Body of pancreas (tissue), 4 donors: ENCODE data around the gene LTK.

ENCODE experiments used
- POLR2A ChIP-seq, 3 donors: fragments of 450-650 bp; IDR thresholded peaks; one replicate each; pipeline ENCODE4 v1.6.1; 2016; ENCODE audit warnings: antibody characterized with exemption in 3 of 3, mild to moderate bottlenecking in 2 of 3
- TF ChIP-seq, protein P1 (sequence below), 7 experiments: fragments of 450-650 bp in 4 of 7; fragments of 200-600 bp in 3 of 7; sonication (generic) in 3 of 7; IDR thresholded peaks; one replicate each; pipeline ENCODE4 v1.5.1; 2016 to 2019; ENCODE audit warnings: antibody characterized with exemption in 7 of 7

GRCh38 chr15:41562784-41563198, 49.2 kb upstream of the LTK start:
- TF ChIP-seq, protein P1, sequence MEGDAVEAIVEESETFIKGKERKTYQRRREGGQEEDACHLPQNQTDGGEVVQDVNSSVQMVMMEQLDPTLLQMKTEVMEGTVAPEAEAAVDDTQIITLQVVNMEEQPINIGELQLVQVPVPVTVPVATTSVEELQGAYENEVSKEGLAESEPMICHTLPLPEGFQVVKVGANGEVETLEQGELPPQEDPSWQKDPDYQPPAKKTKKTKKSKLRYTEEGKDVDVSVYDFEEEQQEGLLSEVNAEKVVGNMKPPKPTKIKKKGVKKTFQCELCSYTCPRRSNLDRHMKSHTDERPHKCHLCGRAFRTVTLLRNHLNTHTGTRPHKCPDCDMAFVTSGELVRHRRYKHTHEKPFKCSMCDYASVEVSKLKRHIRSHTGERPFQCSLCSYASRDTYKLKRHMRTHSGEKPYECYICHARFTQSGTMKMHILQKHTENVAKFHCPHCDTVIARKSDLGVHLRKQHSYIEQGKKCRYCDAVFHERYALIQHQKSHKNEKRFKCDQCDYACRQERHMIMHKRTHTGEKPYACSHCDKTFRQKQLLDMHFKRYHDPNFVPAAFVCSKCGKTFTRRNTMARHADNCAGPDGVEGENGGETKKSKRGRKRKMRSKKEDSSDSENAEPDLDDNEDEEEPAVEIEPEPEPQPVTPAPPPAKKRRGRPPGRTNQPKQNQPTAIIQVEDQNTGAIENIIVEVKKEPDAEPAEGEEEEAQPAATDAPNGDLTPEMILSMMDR (IDR thresholded peaks at IDR 0.05): no peak
- no peak for TF ChIP-seq POLR2A (IDR thresholded peaks at IDR 0.05)
